PC-3 (cell line): ENCODE data around the gene CRYGS. TPM values are rescaled to one million over a fixed set of nuclear protein-coding genes. Genes with fewer than 3 reads are reported as not detected.

ENCODE experiments used
- ATAC-seq: fragments of 200-7000 bp; cut with Tn5 transposase; 2 replicates; pipeline ENCODE4 v1.9.1; 2020; ENCODE audit warnings: mild to moderate bottlenecking, moderate library complexity
- BruUV-seq: library from RNA; stranded (reverse); fragments of 400-500 nt; replicated peaks from 2 replicates; lab custom pipeline; 2021; lab: Mats Ljungman, UMichigan
- CTCF ChIA-PET: fragments of 300-600 bp; sonication (Branson Sonifier 250); formaldehyde crosslinking; loops from one replicate; lab custom pipeline; 2022; ENCODE audit warnings: antibody characterized with exemption; lab: Charles Lee
- POLR2A ChIA-PET: fragments of 300-600 bp; sonication (Branson Sonifier 250); formaldehyde crosslinking; loops from one replicate; lab custom pipeline; 2022; ENCODE audit warnings: antibody characterized with exemption; ENCODE audit not compliant: unreplicated experiment; lab: Charles Lee
- DNase-seq: peaks from one replicate; pipeline ENCODE4 v3.0.0-alpha.2; 2015
- H2AFZ ChIP-seq: fragments of 300-600 bp; sonication (generic); 2 replicates; pipeline ENCODE4 v1.6.0; 2016; ENCODE audit warnings: antibody characterized with exemption, low read length
- H3F3A ChIP-seq: fragments of 300-600 bp; sonication (generic); one replicate; pipeline ENCODE4 v1.6.0; 2017; ENCODE audit warnings: antibody characterized with exemption, low read length, control low read depth, mild to moderate bottlenecking; ENCODE audit not compliant: unreplicated experiment
- H3K27ac ChIP-seq: fragments of 300-600 bp; sonication (generic); 2 replicates; pipeline ENCODE4 v1.5.1; 2016; ENCODE audit warnings: mild to moderate bottlenecking, low read length
- H3K27me3 ChIP-seq: fragments of 300-600 bp; sonication (generic); 2 replicates; pipeline ENCODE4 v1.6.1; 2016; ENCODE audit warnings: low read length, mixed read lengths
- H3K36me3 ChIP-seq: fragments of 300-600 bp; sonication (generic); 2 replicates; pipeline ENCODE4 v1.6.1; 2016; ENCODE audit warnings: low read depth, mixed run types, low read length, mixed read lengths
- H3K4me1 ChIP-seq: fragments of 300-600 bp; sonication (generic); 2 replicates; pipeline ENCODE4 v1.5.1; 2016; ENCODE audit warnings: low read length; ENCODE audit not compliant: insufficient read depth
- H3K4me2 ChIP-seq: fragments of 300-600 bp; sonication (generic); 2 replicates; pipeline ENCODE4 v1.6.0; 2016; ENCODE audit warnings: low read length
- H3K4me3 ChIP-seq: fragments of 300-600 bp; sonication (generic); 2 replicates; pipeline ENCODE4 v1.5.1; 2016; ENCODE audit warnings: mild to moderate bottlenecking, low read length, mixed read lengths
- H3K79me2 ChIP-seq: fragments of 300-600 bp; sonication (generic); 2 replicates; pipeline ENCODE4 v1.6.1; 2017; ENCODE audit warnings: low read length, mixed read lengths
- H3K9ac ChIP-seq: fragments of 300-600 bp; sonication (generic); 2 replicates; pipeline ENCODE4 v1.6.0; 2016; ENCODE audit warnings: mild to moderate bottlenecking, low read length
- H3K9me2 ChIP-seq: fragments of 300-600 bp; sonication (generic); replicated peaks from 2 replicates; pipeline ENCODE4 v1.6.1; 2016; ENCODE audit warnings: mixed run types, low read length, mixed read lengths
- H3K9me3 ChIP-seq: fragments of 300-600 bp; sonication (generic); 2 replicates; pipeline ENCODE4 v1.6.1; 2016; ENCODE audit warnings: low read length, mixed read lengths
- H4K20me1 ChIP-seq: fragments of 300-600 bp; sonication (generic); 2 replicates; pipeline ENCODE4 v1.6.1; 2016; ENCODE audit warnings: low read length, mixed read lengths
- CTCF ChIP-seq: fragments of 300-600 bp; sonication (generic); conservative IDR thresholded peaks from 2 replicates; pipeline ENCODE4 v1.5.1; 2017; ENCODE audit warnings: antibody characterized with exemption, low read depth, mild to moderate bottlenecking, low read length
- EZH2 ChIP-seq: fragments of 300-600 bp; sonication (generic); IDR thresholded peaks from one replicate; pipeline ENCODE4 v1.6.1; 2017; ENCODE audit warnings: antibody characterized with exemption, mild to moderate bottlenecking, low read length; ENCODE audit not compliant: unreplicated experiment
- EZH2phosphoT487 ChIP-seq: fragments of 300-600 bp; sonication (generic); IDR thresholded peaks from 2 replicates; pipeline ENCODE4 v1.6.1; 2018; ENCODE audit warnings: mild to moderate bottlenecking, antibody characterized with exemption, low read length, borderline replicate concordance
- intact Hi-C: fragments of 100-400 bp; cut with micrococcal nuclease; formaldehyde crosslinking; loops from 2 replicates; pipeline ENCODE4 v1.9.0; 2023
- total RNA-seq: library from RNA; depleted of rRNA; stranded (reverse); fragments of >200 nt; gene quantifications from 2 replicates; pipeline ENCODE4 v1.2.3, GENCODE V29; 2014

CRYGS gene
- total RNA-seq, 1 experiment from 2014 or later: 3.4 TPM

- Histone ChIP-seq H2AFZ (no peak overlapping the region), H3F3A (no peaks in the 10 kb centered on the region), H3K4me2 (no peak overlapping the region), H3K9me2 (no peaks in the 10 kb centered on the region), H3K4me1 (no peaks in the 10 kb centered on the region), H3K4me3 (no peak overlapping the region), H3K36me3 (peaks cover 26% of the 10 kb centered on the region), H4K20me1 (no peaks in the 10 kb centered on the region), H3K27me3 (no peaks in the 10 kb centered on the region), H3K79me2 (no peaks in the 10 kb centered on the region), H3K9ac (no peak overlapping the region), H3K9me3 (no peaks in the 10 kb centered on the region), H3K27ac (no peak overlapping the region)
- ChIA-PET CTCF (no interaction called here), POLR2A (interaction anchor here (0.6 kb wide), 1 partner anchor 19 kb away, joined by 3 read pairs; the partner anchor contains the start of gene DNAJB11)
- no TSS peak for BruUV-seq
- TF ChIP-seq CTCF: 0 out of 2 replicates have a peak, but pooled peaks have one; percentile 9
- no peak for TF ChIP-seq EZH2phosphoT487
- TF ChIP-seq EZH2: no peak
- ATAC-seq (peak; percentile 37; the same call in 1 of the 2 replicates), DNase-seq (peak; percentile 13)
- intact Hi-C loops: no loop called here
Measured at GRCh38 chr3:186551387-186551786, 7.2 kb upstream of the CRYGS start.

GRCh38 chr3:186549497-186549896, 5.3 kb upstream of the CRYGS start:
- TF ChIP-seq EZH2phosphoT487 (no peak), EZH2 (no peak), CTCF (no peak)
- no peak overlapping the region for H2AFZ ChIP-seq
- H4K20me1 ChIP-seq: no peaks in the 10 kb centered on the region
- H3K9me3 ChIP-seq: no peaks in the 10 kb centered on the region
- peaks cover 14% of the 10 kb centered on the region for H3K36me3 ChIP-seq
- CTCF ChIA-PET: interaction anchor here (0.6 to 0.7 kb wide), 2 partner anchors 232 to 674 kb away, joined by 4 to 7 read pairs; no protein-coding TSS in a partner anchor
- H3K9me2 ChIP-seq: no peaks in the 10 kb centered on the region
- intact Hi-C loops: loop anchor here (10.0 kb wide), 1 partner anchor 445 kb away; the partner anchor contains the start of gene ETV5
- no peak overlapping the region for H3K9ac ChIP-seq
- no peaks in the 10 kb centered on the region for H3F3A ChIP-seq
- no peaks in the 10 kb centered on the region; the same call in 1 of the 2 replicates for H3K4me1 ChIP-seq
- H3K4me2 ChIP-seq: no peak overlapping the region
- ATAC-seq: no peak
- no peak overlapping the region for H3K27ac ChIP-seq
- no peak overlapping the region for H3K4me3 ChIP-seq
- BruUV-seq: no TSS peak
- POLR2A ChIA-PET: no interaction called here
- no peaks in the 10 kb centered on the region for H3K79me2 ChIP-seq
- no peak for DNase-seq
- H3K27me3 ChIP-seq: no peaks in the 10 kb centered on the region

- Histone ChIP-seq H3K9ac (no peak overlapping the region), H3K9me3 (no peaks in the 10 kb centered on the region), H3K4me3 (no peak overlapping the region), H3F3A (peaks cover 3% of the 10 kb centered on the region), H3K4me2 (peak overlapping the region; percentile 51), H3K36me3 (no peaks in the 10 kb centered on the region), H3K27me3 (no peaks in the 10 kb centered on the region), H3K79me2 (no peaks in the 10 kb centered on the region), H3K9me2 (no peaks in the 10 kb centered on the region), H2AFZ (no peak overlapping the region), H3K27ac (peak overlapping the region; percentile 57), H3K4me1 (peaks cover 33% of the 10 kb centered on the region), H4K20me1 (no peaks in the 10 kb centered on the region)
- no TSS peak for BruUV-seq
- intact Hi-C loops: loop anchor here (1.0 to 10.0 kb wide), 6 partner anchors 76 to 558 kb away; partner anchors contain the start of gene ETV5
- POLR2A ChIA-PET: interaction anchor here (0.6 to 0.7 kb wide), 2 partner anchors 102 to 561 kb away, joined by 4 to 5 read pairs; no protein-coding TSS in a partner anchor
- TF ChIP-seq CTCF (no peak), EZH2 (no peak), EZH2phosphoT487 (no peak)
- CTCF ChIA-PET: interaction anchor here (0.5 to 3.3 kb wide), 13 partner anchors 16 to 558 kb away, joined by 3 to 28 read pairs (median 5); partner anchors contain the start of gene DNAJB11
- DNase-seq: peak; percentile 78
- peak; percentile 82 for ATAC-seq
Measured at GRCh38 chr3:186540835-186541226, 3.3 kb downstream of the CRYGS start.
